ENCODE results near the gene LY6G6C.

The LY6G6C gene

GRCh38 chr6:31741815-31742214 is 20.3 kb upstream of the LY6G6C start:
- no peak for DNase-seq (ENCODE audit: low read depth)

GRCh38 chr6:31740397-31741223 is 19.1 kb upstream of the LY6G6C start:
- DNase-seq (ENCODE audit: low read depth) = peak; percentile 46

GRCh38 chr6:31739639-31740396 is 18.3 kb upstream of the LY6G6C start, which contains the start of gene MSH5:
Gene MSH5 (plus strand): TSS chr6:31740005. CDS start chr6:31740467, 462 bp downstream.
- peak; percentile 100 for DNase-seq (ENCODE audit: low read depth)

DNA sequence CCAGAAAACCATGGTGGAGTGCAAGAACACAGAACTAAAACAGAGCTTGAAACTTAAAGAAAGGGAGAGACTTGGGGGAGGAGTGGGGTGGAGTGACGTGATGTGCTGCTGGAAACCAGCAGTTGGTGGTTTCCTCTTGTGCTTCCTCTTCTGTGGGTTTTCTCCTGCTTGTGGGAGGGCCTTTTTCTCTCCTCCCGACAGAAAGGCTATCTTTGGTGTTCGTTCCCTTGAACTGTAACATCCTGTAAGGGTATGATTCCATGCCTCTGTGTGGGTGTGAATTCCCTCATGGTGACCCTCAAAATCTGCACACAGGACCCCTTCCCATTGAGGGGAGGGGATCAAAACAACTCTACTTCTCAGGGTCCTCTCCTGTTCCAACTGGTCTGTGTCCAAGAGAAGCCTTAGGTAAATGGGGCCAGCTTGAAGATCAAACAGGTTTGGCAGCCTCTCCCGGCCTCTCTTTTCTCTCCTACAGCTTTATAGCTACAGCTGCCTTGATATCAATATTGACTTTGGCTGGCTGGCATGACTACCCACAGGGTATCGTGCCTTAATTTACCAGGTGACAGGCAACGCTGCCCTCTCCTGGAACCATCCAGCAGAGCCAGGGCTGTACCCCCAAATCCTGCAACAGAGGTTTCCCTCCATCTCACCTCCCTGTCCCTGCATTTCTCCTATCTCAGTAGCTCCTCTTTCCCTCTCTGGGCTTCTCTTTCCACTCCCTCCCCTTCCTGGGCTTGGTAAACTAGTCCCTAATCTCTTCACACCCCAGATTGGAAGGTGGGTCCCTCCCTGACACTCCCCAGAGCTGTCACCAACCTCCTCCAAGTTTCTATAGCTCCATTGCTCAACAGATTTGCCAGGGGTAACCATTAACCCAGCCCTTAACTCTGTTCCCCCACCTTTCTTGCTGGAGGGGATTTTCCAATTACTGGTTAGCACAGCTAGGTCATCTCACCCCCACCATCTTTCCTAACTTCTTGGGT is 16.7 kb upstream of the LY6G6C start:
- DNase-seq (ENCODE audit: low read depth) = peak; percentile 86

- DNase-seq (ENCODE audit: low read depth) = no peak
Observed at GRCh38 chr6:31737315-31737990, 15.9 kb upstream of the LY6G6C start.

- no peak for DNase-seq (ENCODE audit: low read depth)
Observed at GRCh38 chr6:31736768-31737314, 15.3 kb upstream of the LY6G6C start.

DNA sequence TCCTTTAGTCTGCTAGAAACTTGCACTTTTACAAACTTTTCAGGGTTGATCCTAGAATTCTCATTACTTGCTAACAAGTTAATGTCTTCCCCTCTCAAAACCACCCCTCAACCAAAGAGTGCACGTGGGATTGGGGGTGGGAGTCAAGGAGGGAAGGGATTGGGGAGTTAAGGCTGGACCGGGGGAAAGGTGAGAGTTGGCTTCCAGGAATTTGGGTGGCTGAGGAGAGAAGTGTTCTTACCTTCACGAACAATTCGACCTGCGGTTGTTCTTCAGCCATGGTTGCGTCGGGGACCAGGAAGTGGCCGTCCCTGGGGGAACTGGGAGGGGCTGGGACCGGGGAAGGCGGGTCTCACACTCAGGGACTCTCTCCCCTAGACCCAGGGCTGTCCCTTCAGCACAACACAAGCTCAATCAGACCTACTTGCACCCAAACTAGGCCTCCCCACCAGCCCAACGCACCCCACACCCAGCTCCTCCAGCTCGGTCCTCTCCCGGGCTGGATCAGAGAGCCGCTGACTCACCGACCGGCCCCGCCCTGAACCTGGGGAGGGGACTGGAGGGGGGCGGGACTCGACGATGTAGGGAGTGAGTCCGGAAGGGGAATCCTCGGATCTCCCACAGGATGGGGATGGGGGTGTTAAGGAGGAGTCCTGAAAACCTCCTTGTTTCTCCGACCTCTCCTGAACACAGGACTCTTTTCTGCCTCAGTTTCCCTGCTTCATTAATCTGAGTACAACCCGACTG is 14.6 kb upstream of the LY6G6C start, which contains the start of gene CLIC1:
TSS of gene CLIC1 (minus strand) at position 510 of the 747 bp plus-strand sequence. CDS start at position 280, 230 bp downstream.
- DNase-seq (ENCODE audit: low read depth) = peak; percentile 93

DNA sequence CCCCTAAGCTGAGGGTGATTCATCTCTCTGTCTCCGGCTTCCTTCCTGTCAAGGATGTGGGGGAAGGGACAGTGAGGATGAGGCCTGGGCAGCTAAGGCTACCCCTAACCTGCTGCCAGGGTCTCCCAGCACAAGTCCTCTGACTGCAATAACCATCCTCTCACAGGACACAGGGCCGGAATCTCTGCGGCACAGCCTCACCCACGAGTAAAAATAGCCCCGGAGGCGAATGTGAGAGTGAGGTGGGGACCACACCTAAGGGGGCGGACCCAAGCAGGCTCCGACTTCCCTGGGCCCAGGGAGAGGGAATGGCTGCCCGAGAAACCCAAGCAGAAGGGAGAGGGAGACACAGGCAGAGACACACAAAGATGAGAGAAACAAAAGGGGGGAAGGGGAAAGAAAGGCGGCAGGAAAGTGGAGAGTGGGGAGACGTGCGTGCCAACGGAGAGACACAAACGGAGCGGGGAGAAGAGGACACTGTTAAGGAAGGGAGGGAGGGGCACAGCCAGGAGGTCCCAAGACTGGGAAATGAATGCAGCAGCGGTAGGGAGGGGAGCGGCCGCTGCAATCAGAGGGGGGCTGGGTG is 13.4 kb upstream of the LY6G6C start:
- peak; percentile 91 for DNase-seq (ENCODE audit: low read depth)

DNA sequence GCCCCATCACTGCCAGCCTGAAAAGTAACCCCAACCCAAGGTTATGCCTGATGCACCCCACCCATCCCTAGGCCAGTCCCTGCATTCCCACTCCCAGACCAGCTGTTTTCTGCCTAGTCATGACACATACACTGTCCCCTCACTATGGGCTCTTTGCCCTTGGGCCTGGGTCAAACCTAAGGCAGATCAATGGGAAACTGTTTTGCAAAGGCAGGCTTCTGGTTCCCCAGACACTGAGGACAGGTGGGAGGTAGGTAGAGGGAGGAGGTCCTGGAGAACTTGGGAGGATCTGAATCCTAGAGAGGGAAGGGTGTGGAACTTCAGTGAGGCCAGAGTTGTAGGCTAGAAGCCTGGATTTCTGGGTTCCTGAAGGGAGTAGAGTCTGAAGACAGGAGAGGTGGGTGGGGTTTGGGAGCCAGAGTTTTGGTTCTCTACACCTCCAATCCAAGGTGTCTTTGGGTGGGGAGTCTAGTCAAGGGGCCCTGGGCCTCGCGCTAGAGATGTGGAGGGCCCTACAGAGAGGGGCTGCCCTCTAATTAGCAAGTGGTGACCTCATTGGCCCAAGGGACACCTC is 12.8 kb upstream of the LY6G6C start:
- no peak for DNase-seq (ENCODE audit: low read depth)

- no peak for DNase-seq (ENCODE audit: low read depth)
Observed at GRCh38 chr6:31733734-31734133, 12.2 kb upstream of the LY6G6C start.

- DNase-seq (ENCODE audit: low read depth) = no peak
Observed at GRCh38 chr6:31732029-31732428, 10.5 kb upstream of the LY6G6C start.

DNA sequence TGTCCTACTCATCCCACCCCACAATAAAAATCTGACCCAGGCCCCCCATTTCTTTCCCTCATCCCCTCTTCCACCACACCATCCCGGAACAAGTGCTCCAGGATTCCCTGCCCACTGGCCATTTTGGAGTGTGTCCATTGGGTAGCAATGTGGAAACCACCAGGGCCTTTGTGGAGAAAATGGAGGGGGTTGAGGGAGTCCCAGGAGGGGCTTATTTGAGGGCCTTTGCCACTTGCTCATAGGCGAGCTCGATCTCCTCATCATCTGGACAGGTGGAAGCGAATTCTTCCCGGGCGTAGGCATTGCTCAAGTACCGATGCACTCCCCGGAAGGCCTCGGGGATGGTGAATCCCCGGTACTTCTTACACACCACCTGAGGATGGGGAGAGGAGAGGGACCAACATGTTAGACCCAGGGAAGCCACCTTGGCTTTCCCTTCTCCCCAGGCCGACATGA is 9.1 kb upstream of the LY6G6C start:
- DNase-seq (ENCODE audit: low read depth) = no peak

GRCh38 chr6:31729979-31730630 is 8.6 kb upstream of the LY6G6C start:
- DNase-seq (ENCODE audit: low read depth) = peak; percentile 94

DNA sequence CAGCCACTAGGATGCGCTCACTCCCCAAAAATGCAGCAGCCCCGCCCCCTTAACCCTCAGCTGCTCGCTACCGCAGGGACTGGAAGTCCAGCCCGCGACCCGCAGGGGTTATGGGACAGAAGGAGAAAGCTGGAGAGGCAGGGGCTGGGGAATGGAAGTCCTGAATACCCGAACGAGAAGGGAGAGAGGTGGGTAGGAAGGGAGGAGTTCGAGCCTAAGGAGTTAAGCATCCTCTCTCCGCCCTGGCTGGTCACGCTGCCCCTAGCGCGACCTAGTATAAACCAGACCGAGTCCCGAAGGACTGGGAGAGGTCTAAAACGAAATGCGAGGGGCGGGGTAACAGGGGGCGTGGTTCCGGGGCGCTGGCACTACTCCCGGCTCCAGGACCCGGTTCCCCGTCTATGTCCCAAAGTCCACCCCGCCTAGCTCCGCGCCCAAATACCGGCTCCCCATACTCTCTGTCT is 8.0 kb upstream of the LY6G6C start:
- peak; percentile 92 for DNase-seq (ENCODE audit: low read depth)

DNA sequence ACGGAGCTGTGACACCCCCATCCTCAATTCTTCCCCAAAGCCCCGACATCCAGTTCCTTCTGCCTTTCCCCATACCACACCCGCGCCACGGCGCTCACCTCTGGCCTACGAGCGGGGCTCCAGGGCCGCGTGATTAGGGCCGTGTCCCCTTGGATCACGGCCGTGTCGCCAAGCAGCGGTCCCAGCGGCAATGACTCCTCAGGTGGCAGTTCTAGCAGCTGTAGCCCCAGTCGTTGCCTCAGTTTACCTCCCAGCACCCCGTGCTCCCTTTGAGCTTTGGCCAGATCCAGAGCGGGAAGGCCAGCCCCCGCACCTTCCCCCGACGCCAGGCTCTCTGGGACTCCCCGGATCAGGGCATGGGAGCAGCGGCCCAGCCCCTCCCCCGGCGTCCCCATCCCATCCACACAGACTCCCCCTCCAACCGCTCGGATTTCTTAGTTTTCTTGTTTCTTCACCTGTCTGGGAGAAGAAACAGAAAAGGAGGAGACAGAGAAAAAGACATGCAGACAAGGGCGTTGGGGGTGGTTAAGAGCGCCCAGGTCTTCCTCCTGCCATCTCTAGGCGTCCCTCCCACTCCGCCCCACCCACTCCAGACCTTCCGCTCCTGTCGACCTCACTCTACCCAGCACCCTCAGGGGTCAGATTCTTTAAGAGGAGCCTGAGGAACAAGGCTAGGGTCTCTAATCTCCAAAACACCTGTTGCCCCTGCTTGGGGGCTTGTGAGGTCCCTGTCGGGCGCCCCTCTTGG is 7.4 kb upstream of the LY6G6C start, which contains the start of gene DDAH2:
TSS of gene DDAH2 (minus strand) at position 533 of the 748 bp plus-strand sequence. CDS start at position 395, 138 bp downstream.
- DNase-seq (ENCODE audit: low read depth) = no peak

DNA sequence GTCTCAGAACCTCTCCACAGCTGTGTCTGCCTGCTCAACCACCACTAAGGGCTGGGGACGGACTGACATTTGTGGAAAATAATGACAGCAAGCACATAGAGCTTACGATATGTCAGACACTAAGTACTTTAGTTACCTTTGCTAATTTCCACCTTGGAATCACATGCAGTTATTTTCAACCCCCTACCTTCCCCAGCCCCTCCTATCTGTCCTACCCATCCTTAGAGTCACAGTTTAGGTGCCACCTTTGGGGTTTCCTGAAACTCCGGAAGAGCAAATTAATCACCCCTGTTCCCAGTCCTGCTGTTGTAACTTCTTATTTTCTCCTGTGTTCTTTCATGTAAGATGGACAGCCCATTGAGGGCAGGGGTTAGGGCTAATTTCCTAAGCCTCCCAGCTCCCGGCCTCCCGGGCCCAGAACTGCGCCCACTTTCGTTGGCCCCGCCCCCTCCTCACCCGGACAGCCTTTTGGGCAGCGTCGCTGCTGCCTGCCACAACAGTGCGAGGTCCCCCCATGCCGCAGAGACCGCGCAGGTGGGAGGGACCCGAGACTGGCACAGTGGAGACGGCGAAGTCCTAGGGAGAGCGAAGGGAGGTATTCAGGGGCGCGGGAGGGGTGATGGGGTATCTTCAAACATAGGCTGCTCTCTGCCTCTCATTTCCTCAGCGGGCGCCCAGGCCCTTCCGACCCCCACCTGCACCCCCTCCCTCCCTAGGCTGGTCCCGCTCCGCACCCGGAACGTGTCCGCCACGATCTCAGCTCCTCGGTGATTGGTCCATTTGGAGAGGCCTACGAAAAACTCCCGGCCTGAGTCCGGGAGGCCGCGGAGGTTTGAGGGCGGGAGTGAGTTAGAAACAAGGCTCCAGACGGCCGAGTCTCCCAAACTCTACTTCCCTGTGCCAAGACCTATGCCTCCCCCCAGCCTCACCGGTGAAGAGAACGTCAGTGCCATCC is 6.4 kb upstream of the LY6G6C start:
- no peak for DNase-seq (ENCODE audit: low read depth)
